Adrenal gland (tissue), 12 donors: ENCODE measurements around the gene FGF12. TPM values are rescaled to one million over a fixed set of nuclear protein-coding genes. Genes with fewer than 3 reads are reported as not detected.

Experiments used
- DNase-seq, 7 donors: peaks; one replicate each; pipeline ENCODE4 v3.0.0-alpha.2; 2019 to 2020
- H3K27ac ChIP-seq, 5 donors: fragments of 200-600 bp; sonication (generic) in 4 of 5; 1 replicate in 3 of 5; 2 replicates in 2 of 5; pipeline versions ENCODE4 v1.5.1 to v1.8.0; 2016 to 2020; ENCODE audit warnings: mild to moderate bottlenecking in 1 of 5
- H3K27me3 ChIP-seq: fragments of 200-600 bp; 2 replicates; pipeline ENCODE4 v1.8.0; 2021
- H3K36me3 ChIP-seq, 2 donors: fragments of 200-600 bp; replicated peaks in 1 of 2; 1 replicate in 1 of 2; 2 replicates in 1 of 2; pipeline versions ENCODE4 v1.5.1 to v1.8.0; 2018 to 2022
- H3K4me1 ChIP-seq, 2 donors: fragments of 200-600 bp; replicated peaks in 1 of 2; 1 replicate in 1 of 2; 2 replicates in 1 of 2; pipeline versions ENCODE4 v1.5.1 to v1.8.0; 2018 to 2021
- H3K4me3 ChIP-seq, 4 donors: fragments of 200-600 bp; sonication (generic) in 3 of 4; one replicate each; pipeline ENCODE4 v1.5.1; 2016 to 2018
- H3K9me3 ChIP-seq, 3 donors: fragments of 200-600 bp; sonication (generic) in 1 of 3; replicated peaks in 1 of 3; 1 replicate in 2 of 3; 2 replicates in 1 of 3; pipeline versions ENCODE4 v1.5.1 to v1.8.0; 2016 to 2021
- POLR2A ChIP-seq, 2 donors: fragments of 450-650 bp; IDR thresholded peaks; one replicate each; pipeline ENCODE4 v1.6.1; 2017; ENCODE audit warnings: antibody characterized with exemption in 2 of 2, mild to moderate bottlenecking in 2 of 2, moderate library complexity in 1 of 2
- WGBS, 4 donors: extraction: QIAGEN DNeasy Blood & Tissue Kit in 2 of 4; methylation state at CpG; one replicate each; pipeline versions ENCODE4 v1.1.5 to v1.1.7; 2013 to 2017; 5-methylcytosine and 5-hydroxymethylcytosine counted together
- intact Hi-C, 2 donors: fragments of 100-400 bp; cut with DNase I; formaldehyde crosslinking; loops; one replicate each; pipeline versions ENCODE4 v1.14.1 to v1.15.0; 2022 to 2023
- polyA plus RNA-seq, 3 donors: library from polyadenylated mRNA; stranded (reverse); fragments of 200-250 nt in 2 of 3; fragments of 350-450 nt in 1 of 3; fragmentation: Illumina TruSeq in 1 of 3; extraction: RNeasy Lipid Tissue Mini Kit (QIAGEN cat#74804) in 1 of 3; gene quantifications; one replicate each; pipeline ENCODE4 v1.2.3, GENCODE V29; 2013 to 2014
- total RNA-seq, 9 donors: library from RNA; depleted of rRNA in 4 of 9; stranded (reverse); fragments of >200 nt in 4 of 9; fragments of 120-200 nt in 1 of 9; fragmentation: NEBNext Ultra II Directional in 1 of 9; extraction: Animal tissue kit (Norgen Biotek cat#: 25700) in 1 of 9; gene quantifications; one replicate each; pipeline versions ENCODE4 v1.1.0 to v1.2.4, GENCODE V29; 2013 to 2023
- TF ChIP-seq, protein P1 (sequence below), 6 experiments: fragments of 450-650 bp in 4 of 6; fragments of 200-600 bp in 2 of 6; sonication (generic) in 1 of 6; IDR thresholded peaks; 1 replicate in 5 of 6; 2 replicates in 1 of 6; pipeline versions ENCODE4 v1.5.1 to v1.8.0; 2016 to 2021; ENCODE audit warnings: antibody characterized with exemption in 6 of 6, mild to moderate bottlenecking in 2 of 6, moderate library complexity in 1 of 6
- donor health status: healthy with polysubstance abuse.
- donor health status: Bipolar disorder and iron deficiency.
- donor health status: DM: yes; HTN: yes; CAD: no.
- donor health status: DM: no; HTN: no; CAD: no.
- donor health status: DM: no; HTN: no; CAD: no.
- donor health status: DM: yes; HTN: yes; CAD: no.

The FGF12 gene
- total and polyA plus RNA-seq, 12 donors: 23.3 to 286 (median 81.3) TPM

GRCh38 chr3:192332386-192333291 is 394.7 kb downstream of the FGF12 start:
- H3K4me1 ChIP-seq: no peaks in the 10 kb centered on the region
- H3K4me3 ChIP-seq: no peak overlapping the region
- WGBS, 4 donors: 75 to 85% (median 79%) methylated on average over 6 of the region's 6 CpGs
- H3K27me3 ChIP-seq: no peaks in the 10 kb centered on the region
- intact Hi-C loops: no loop called here
- no peaks in the 10 kb centered on the region for H3K36me3 ChIP-seq
- no peak overlapping the region for H3K27ac ChIP-seq
- H3K9me3 ChIP-seq: no peaks in the 10 kb centered on the region
- TF ChIP-seq POLR2A (IDR thresholded peaks at IDR 0.05): no peak
- TF ChIP-seq, protein P1, sequence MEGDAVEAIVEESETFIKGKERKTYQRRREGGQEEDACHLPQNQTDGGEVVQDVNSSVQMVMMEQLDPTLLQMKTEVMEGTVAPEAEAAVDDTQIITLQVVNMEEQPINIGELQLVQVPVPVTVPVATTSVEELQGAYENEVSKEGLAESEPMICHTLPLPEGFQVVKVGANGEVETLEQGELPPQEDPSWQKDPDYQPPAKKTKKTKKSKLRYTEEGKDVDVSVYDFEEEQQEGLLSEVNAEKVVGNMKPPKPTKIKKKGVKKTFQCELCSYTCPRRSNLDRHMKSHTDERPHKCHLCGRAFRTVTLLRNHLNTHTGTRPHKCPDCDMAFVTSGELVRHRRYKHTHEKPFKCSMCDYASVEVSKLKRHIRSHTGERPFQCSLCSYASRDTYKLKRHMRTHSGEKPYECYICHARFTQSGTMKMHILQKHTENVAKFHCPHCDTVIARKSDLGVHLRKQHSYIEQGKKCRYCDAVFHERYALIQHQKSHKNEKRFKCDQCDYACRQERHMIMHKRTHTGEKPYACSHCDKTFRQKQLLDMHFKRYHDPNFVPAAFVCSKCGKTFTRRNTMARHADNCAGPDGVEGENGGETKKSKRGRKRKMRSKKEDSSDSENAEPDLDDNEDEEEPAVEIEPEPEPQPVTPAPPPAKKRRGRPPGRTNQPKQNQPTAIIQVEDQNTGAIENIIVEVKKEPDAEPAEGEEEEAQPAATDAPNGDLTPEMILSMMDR (IDR thresholded peaks at IDR 0.05): no peak
- no peak for DNase-seq

DNA sequence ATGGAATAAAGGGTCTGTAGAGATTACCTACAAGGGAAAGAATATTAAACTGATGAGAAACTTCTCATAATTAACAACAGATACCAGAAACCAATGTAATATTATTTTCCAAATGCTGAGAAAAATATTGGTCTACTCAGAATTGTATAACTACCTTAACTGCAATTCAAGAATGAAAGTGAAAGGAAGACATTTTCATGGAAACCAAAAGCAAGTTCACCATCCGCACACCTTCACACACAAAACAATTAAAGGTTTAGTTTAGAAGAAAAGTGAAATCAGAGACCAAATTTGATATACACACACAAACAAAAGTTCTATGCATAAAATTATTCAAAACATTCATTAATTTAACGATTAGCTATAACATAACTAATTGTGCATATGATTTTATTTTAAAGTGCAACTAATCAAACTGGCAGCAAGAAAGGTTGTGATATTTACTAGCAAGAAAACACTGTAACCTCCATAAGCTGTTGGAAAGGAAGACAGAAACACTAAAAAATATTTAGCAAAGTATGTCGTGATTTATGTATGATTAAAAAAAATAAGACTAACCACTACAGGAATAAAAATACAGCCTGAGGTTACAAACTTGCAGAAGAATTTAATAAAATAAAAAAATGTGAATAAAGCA is 395.5 kb downstream of the FGF12 start:
- TF ChIP-seq, protein P1 (IDR thresholded peaks at IDR 0.05): no peak
- TF ChIP-seq POLR2A (IDR thresholded peaks at IDR 0.05): no peak
- Histone ChIP-seq H3K4me1 (no peaks in the 10 kb centered on the region), H3K27ac (no peak overlapping the region), H3K27me3 (no peaks in the 10 kb centered on the region), H3K9me3 (no peaks in the 10 kb centered on the region), H3K36me3 (no peaks in the 10 kb centered on the region), H3K4me3 (no peak overlapping the region)
- no peak for DNase-seq
- intact Hi-C loops: no loop called here
- WGBS, 4 donors: 62 to 69% (median 64%) methylated on average over 3 of the region's 3 CpGs

GRCh38 chr3:192326656-192327055 is 400.7 kb downstream of the FGF12 start:
- no peaks in the 10 kb centered on the region for H3K36me3 ChIP-seq
- no peak for DNase-seq
- H3K27me3 ChIP-seq: no peaks in the 10 kb centered on the region
- intact Hi-C loops: no loop called here
- no peaks in the 10 kb centered on the region for H3K9me3 ChIP-seq
- H3K4me3 ChIP-seq: no peak overlapping the region
- TF ChIP-seq, protein P1 (IDR thresholded peaks at IDR 0.05): no peak
- TF ChIP-seq POLR2A (IDR thresholded peaks at IDR 0.05): no peak
- 86 to 93% (median 87%) methylated on average over 2 of the region's 2 CpGs for WGBS, 4 donors
- H3K27ac ChIP-seq: no peak overlapping the region
- H3K4me1 ChIP-seq: no peaks in the 10 kb centered on the region

GRCh38 chr3:192317564-192317963 is 409.8 kb downstream of the FGF12 start:
- no peaks in the 10 kb centered on the region for H3K9me3 ChIP-seq
- WGBS, 4 donors: 78 to 94% (median 93%) methylated on average over 2 of the region's 2 CpGs

More at GRCh38 chr3:192317564-192317963, 409.8 kb downstream of the FGF12 start:
- H3K27ac ChIP-seq: no peak overlapping the region
- no peak for DNase-seq
- intact Hi-C loops: no loop called here
- H3K4me1 ChIP-seq: peaks cover 0 to 11% of the 10 kb centered on the region in 2 donors
- TF ChIP-seq, protein P1 (IDR thresholded peaks at IDR 0.05): no peak
- no peak for TF ChIP-seq POLR2A (IDR thresholded peaks at IDR 0.05)
- no peak overlapping the region for H3K4me3 ChIP-seq
- H3K27me3 ChIP-seq: no peaks in the 10 kb centered on the region
- H3K36me3 ChIP-seq: no peaks in the 10 kb centered on the region
